ENCODE measurements around the gene LRRFIP2. TPM values are rescaled to one million over a fixed set of nuclear protein-coding genes. Genes with fewer than 3 reads are reported as not detected.

The LRRFIP2 gene
- total and polyA plus RNA-seq, 8 donors, result 25.9 to 131 (median 39.0) TPM

DNA sequence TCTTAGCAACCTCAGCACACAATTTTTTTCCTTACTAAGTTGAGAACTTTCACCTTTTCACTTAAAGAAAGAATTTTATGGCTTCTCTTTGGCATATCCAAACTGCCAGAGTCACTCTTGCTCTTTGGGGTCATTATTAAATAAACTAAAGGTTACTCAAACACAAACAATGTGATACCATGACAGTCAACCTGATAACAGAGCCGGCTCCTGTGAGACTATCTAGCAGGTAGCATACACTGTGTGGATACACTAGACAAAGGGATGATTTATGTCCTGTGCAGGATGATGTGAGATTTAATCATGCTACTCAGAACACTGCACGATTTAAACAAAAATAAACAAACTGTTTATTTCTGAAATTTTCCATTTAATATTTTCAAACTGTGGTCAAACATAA, 35.6 kb downstream of the LRRFIP2 start:
- 17 to 33% (median 28%) methylated on average over 2 of the region's 2 CpGs for WGBS, 5 donors
- no peak for DNase-seq
- no peaks in the 10 kb centered on the region for H3K9me3 ChIP-seq
- no peaks in the 10 kb centered on the region for H3K27me3 ChIP-seq
- H3K4me3 ChIP-seq, result no peak overlapping the region
- H3K27ac ChIP-seq, result no peak overlapping the region
- peaks cover 4 to 15% (median 9%) of the 10 kb centered on the region in 4 donors for H3K4me1 ChIP-seq
- intact Hi-C loops (cut with DNase I; ENCODE audit: low total_unique reads), result no loop called here
- no peak for TF ChIP-seq EP300 (IDR thresholded peaks at IDR 0.05)
- peaks cover under 1 to 24% (median 16%) of the 10 kb centered on the region in 4 donors for H3K36me3 ChIP-seq

DNA sequence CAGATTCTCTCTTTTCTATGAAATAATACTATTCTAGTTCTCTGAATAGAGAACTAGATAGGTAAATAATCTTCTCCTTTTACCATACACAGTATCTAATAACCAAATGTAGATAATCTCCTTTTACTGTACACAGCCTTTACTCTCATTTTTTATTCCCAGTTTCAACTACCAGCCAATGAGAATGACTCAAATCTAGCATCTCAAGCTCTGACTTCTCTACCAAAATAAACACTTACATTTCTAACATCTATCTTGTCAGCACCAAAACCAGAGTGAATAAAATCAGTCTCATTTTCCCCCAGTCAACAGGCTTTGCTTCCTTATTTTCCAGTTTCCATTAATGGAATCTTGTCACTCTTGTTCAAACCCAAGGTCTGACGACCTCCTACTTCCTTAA, 36.9 kb downstream of the LRRFIP2 start:
- no peak overlapping the region for H3K4me3 ChIP-seq
- 49 to 58% (median 54%) methylated on average over 1 of the region's 1 CpG for WGBS, 5 donors
- H3K4me1 ChIP-seq, result peaks cover 4 to 21% (median 12%) of the 10 kb centered on the region in 4 donors
- intact Hi-C loops (cut with DNase I; ENCODE audit: low total_unique reads), result no loop called here
- no peak overlapping the region for H3K27ac ChIP-seq
- TF ChIP-seq POLR2AphosphoS5 (IDR thresholded peaks at IDR 0.05), result no peak
- TF ChIP-seq, protein P1, sequence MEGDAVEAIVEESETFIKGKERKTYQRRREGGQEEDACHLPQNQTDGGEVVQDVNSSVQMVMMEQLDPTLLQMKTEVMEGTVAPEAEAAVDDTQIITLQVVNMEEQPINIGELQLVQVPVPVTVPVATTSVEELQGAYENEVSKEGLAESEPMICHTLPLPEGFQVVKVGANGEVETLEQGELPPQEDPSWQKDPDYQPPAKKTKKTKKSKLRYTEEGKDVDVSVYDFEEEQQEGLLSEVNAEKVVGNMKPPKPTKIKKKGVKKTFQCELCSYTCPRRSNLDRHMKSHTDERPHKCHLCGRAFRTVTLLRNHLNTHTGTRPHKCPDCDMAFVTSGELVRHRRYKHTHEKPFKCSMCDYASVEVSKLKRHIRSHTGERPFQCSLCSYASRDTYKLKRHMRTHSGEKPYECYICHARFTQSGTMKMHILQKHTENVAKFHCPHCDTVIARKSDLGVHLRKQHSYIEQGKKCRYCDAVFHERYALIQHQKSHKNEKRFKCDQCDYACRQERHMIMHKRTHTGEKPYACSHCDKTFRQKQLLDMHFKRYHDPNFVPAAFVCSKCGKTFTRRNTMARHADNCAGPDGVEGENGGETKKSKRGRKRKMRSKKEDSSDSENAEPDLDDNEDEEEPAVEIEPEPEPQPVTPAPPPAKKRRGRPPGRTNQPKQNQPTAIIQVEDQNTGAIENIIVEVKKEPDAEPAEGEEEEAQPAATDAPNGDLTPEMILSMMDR (IDR thresholded peaks at IDR 0.05), result no peak
- TF ChIP-seq POLR2A (IDR thresholded peaks at IDR 0.05), result no peak
- no peak for TF ChIP-seq EP300 (IDR thresholded peaks at IDR 0.05)
- DNase-seq, result no peak
- H3K27me3 ChIP-seq, result no peaks in the 10 kb centered on the region
- peaks cover 0 to 11% (median 3%) of the 10 kb centered on the region in 4 donors for H3K36me3 ChIP-seq
- H3K9me3 ChIP-seq, result no peaks in the 10 kb centered on the region

DNA sequence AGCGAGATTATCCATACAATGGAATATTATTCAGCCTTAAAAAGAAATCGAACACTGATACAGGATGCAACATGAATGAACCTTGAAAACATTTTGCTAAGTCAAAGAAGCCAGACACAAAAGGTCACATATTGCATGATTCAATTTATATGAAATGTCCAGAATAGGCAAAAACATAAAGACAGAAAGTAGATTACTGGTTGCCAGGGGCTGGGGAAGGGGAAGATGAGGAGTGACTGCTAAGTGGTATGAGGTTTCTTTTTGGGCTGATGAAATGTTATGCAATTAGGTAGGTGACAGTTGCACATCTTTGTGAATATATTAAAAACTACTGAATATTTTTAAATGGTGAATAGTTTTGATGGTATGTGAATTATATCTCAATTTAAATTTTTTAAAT, 38.3 kb downstream of the LRRFIP2 start:
- no peaks in the 10 kb centered on the region for H3K27me3 ChIP-seq
- 96 to 100% (median 96%) methylated on average over 2 of the region's 2 CpGs for WGBS, 5 donors
- intact Hi-C loops (cut with DNase I; ENCODE audit: low total_unique reads), result no loop called here

DNA sequence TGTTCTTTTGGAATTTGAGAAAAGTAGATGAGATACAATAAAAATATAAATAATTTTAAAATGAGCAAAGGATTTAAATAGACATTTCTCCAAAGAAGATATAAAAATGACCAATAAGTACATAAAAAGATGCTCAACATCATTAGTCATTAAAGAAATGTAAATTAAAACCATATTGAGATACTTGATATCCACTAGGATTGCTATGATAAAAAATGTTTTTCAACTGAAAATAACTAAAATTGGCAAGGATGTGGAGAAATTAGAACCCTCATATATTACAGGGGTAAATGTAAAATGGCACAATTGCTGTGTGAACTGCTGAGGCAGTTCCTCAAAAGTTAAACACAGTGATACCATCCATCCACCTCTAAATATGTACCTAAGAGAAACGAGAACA, 38.8 kb downstream of the LRRFIP2 start:
- H3K4me3 ChIP-seq, result no peak overlapping the region
- no peak for DNase-seq
- peak overlapping the region in 1 of 5 donors; percentile 55 for H3K27ac ChIP-seq
- intact Hi-C loops (cut with DNase I; ENCODE audit: low total_unique reads), result no loop called here
- TF ChIP-seq POLR2AphosphoS5 (IDR thresholded peaks at IDR 0.05) (no peak), POLR2A (IDR thresholded peaks at IDR 0.05) (no peak), EP300 (IDR thresholded peaks at IDR 0.05) (no peak)
- TF ChIP-seq, protein P1 (IDR thresholded peaks at IDR 0.05), result no peak
- H3K36me3 ChIP-seq, result no peaks in the 10 kb centered on the region
- H3K4me1 ChIP-seq, result peaks cover 9 to 41% (median 27%) of the 10 kb centered on the region in 4 donors
- 88 to 93% (median 90%) methylated on average over 1 of the region's 1 CpG for WGBS, 5 donors
- no peaks in the 10 kb centered on the region for H3K9me3 ChIP-seq
- no peaks in the 10 kb centered on the region for H3K27me3 ChIP-seq

More for the DNA sequence above, 38.3 kb downstream of the LRRFIP2 start:
- no peaks in the 10 kb centered on the region for H3K36me3 ChIP-seq
- peak overlapping the region in 1 of 5 donors; percentile 55 for H3K27ac ChIP-seq
- TF ChIP-seq POLR2AphosphoS5 (IDR thresholded peaks at IDR 0.05) (no peak), EP300 (IDR thresholded peaks at IDR 0.05) (no peak)
- TF ChIP-seq, protein P1 (IDR thresholded peaks at IDR 0.05), result no peak
- DNase-seq, result no peak
- H3K9me3 ChIP-seq, result no peaks in the 10 kb centered on the region
- no peak overlapping the region for H3K4me3 ChIP-seq
- peaks cover 9 to 36% (median 24%) of the 10 kb centered on the region in 4 donors for H3K4me1 ChIP-seq

DNA sequence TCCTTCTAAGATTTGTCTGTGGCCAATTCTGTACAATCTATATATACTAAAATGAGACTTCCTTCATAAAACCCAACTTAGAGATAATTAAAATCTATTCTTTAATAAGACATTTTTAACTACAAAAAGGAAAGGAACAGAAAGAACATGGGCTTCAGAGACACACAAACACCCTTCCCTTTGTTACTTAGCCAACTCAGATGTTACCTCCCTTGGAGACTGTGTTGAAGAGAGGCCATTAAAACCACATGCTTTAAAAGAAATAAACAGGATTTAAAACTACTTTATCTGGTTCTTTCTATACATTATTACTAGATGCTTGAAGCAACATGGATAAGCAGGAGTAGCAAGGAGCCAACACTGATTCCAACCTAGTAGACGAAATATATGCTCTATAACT, 42.0 kb downstream of the LRRFIP2 start:
- intact Hi-C loops (cut with DNase I; ENCODE audit: low total_unique reads), result no loop called here
- Histone ChIP-seq H3K27me3 (no peaks in the 10 kb centered on the region), H3K4me3 (no peak overlapping the region), H3K4me1 (peaks cover 5 to 59% (median 24%) of the 10 kb centered on the region in 4 donors), H3K36me3 (no peaks in the 10 kb centered on the region), H3K27ac (peak overlapping the region in 1 of 5 donors; percentile 70), H3K9me3 (no peaks in the 10 kb centered on the region)
- WGBS, 5 donors, result 83 to 100% (median 95%) methylated on average over 1 of the region's 1 CpG
- TF ChIP-seq EP300 (IDR thresholded peaks at IDR 0.05), result no peak
- DNase-seq, result no peak
